Endothelial cell of umbilical vein (primary cell): Measurements from ENCODE around the gene TGM1. TPM values are rescaled to one million over a fixed set of nuclear protein-coding genes. Genes with fewer than 3 reads are reported as not detected.

Experiments
- BruUV-seq: library from RNA; stranded (reverse); fragments of 400-500 nt; replicated peaks from 2 replicates; lab custom pipeline; 2021; lab: Mats Ljungman, UMichigan
- CTCF ChIA-PET: fragments of 300-600, 350-600 bp; sonication (Branson Sonifier 250); formaldehyde crosslinking; loops from one replicate; lab custom pipeline; 2021; ENCODE audit warnings: antibody characterized with exemption, inconsistent platforms; lab: Charles Lee
- POLR2A ChIA-PET: fragments of 300-600, 350-600 bp; sonication (Branson Sonifier 250); formaldehyde crosslinking; loops from one replicate; lab custom pipeline; 2021; ENCODE audit warnings: antibody characterized with exemption, inconsistent platforms; lab: Charles Lee
- DNase-seq: peaks from one replicate; pipeline ENCODE4 v3.0.0-alpha.2; 2011; ENCODE audit warnings: low read depth, low spot score
- FAIRE-seq: peaks from 2 replicates; lab custom pipeline; 2011; peaks lifted over from hg19 to GRCh38; lab: Jason Lieb, UNC
- H2AFZ ChIP-seq: 2 replicates; pipeline ENCODE4 v1.6.0; 2012; ENCODE audit warnings: low read depth, low read length, control low read depth, inconsistent platforms
- H3K27ac ChIP-seq: 2 replicates; pipeline ENCODE4 v1.5.1; 2011; ENCODE audit warnings: low read depth, mild to moderate bottlenecking, control low read depth, low read length, moderate library complexity; ENCODE audit not compliant: insufficient read depth
- H3K27me3 ChIP-seq, 2 experiments: 2 replicates each; pipeline versions ENCODE4 v1.6.0 to v1.6.1; 2011; ENCODE audit warnings: low read length in 2 of 2, mixed read lengths in 1 of 2; ENCODE audit not compliant: control insufficient read depth in 2 of 2, insufficient read depth in 2 of 2
- H3K36me3 ChIP-seq, 2 experiments: 2 replicates in 1 of 2; 3 replicates in 1 of 2; pipeline ENCODE4 v1.5.1; 2011; ENCODE audit warnings: low read length in 2 of 2, mild to moderate bottlenecking in 1 of 2, moderate library complexity in 1 of 2; ENCODE audit not compliant: control insufficient read depth in 2 of 2, insufficient read depth in 2 of 2; ENCODE audit errors: extremely low read depth in 1 of 2
- H3K4me1 ChIP-seq: 3 replicates; pipeline ENCODE4 v1.5.1; 2011; ENCODE audit warnings: mild to moderate bottlenecking, low read length; ENCODE audit not compliant: control insufficient read depth, insufficient read depth; ENCODE audit errors: extremely low read depth
- H3K4me2 ChIP-seq: 2 replicates; pipeline ENCODE4 v1.6.1; 2011; ENCODE audit warnings: low read length, control low read depth, mixed read lengths; ENCODE audit not compliant: insufficient read depth
- H3K4me3 ChIP-seq, 3 experiments: fragments of 200-600 bp in 1 of 3; sonication (generic), shearing (Covaris generic) in 1 of 3; replicated peaks in 1 of 3; 2 replicates each; pipeline ENCODE4 v1.5.1; 2011 to 2016; ENCODE audit warnings: control low read depth in 3 of 3, low read length in 3 of 3, mild to moderate bottlenecking in 2 of 3, inconsistent platforms in 1 of 3, low read depth in 1 of 3, moderate library complexity in 1 of 3; ENCODE audit not compliant: insufficient read depth in 1 of 3
- H3K79me2 ChIP-seq: 2 replicates; pipeline ENCODE4 v1.6.0; 2012; ENCODE audit warnings: low read length, inconsistent platforms; ENCODE audit not compliant: control insufficient read depth, insufficient read depth
- H3K9ac ChIP-seq: replicated peaks from 2 replicates; pipeline ENCODE3; 2011; ENCODE audit warnings: low read length, control low read depth; ENCODE audit not compliant: insufficient read depth; ENCODE audit errors: extremely low read depth
- H3K9me1 ChIP-seq: replicated peaks from 3 replicates; pipeline ENCODE4 v1.6.0; 2011; ENCODE audit warnings: mild to moderate bottlenecking, low read length; ENCODE audit not compliant: control insufficient read depth, insufficient read depth; ENCODE audit errors: extremely low read depth
- H3K9me3 ChIP-seq: replicated peaks from 2 replicates; pipeline ENCODE4 v1.5.1; 2012; ENCODE audit warnings: low read length, inconsistent platforms; ENCODE audit not compliant: control insufficient read depth, insufficient read depth
- H4K20me1 ChIP-seq: replicated peaks from 2 replicates; pipeline ENCODE3; 2011; ENCODE audit warnings: mild to moderate bottlenecking, low read length; ENCODE audit not compliant: control insufficient read depth, insufficient read depth; ENCODE audit errors: extremely low read depth
- CTCF ChIP-seq, 2 donors: IDR thresholded peaks; 1 replicate in 1 of 2; 2 replicates in 1 of 2; pipeline ENCODE4 v1.5.1; 2011; ENCODE audit warnings: low read length in 2 of 2, mild to moderate bottlenecking in 2 of 2, moderate library complexity in 2 of 2, control low read depth in 1 of 2, inconsistent platforms in 1 of 2, low read depth in 1 of 2; ENCODE audit not compliant: insufficient read depth in 1 of 2; ENCODE audit errors: extremely low read depth in 1 of 2
- EZH2 ChIP-seq: IDR thresholded peaks from 2 replicates; pipeline ENCODE4 v1.6.1; 2012; ENCODE audit warnings: borderline replicate concordance, low read depth, mild to moderate bottlenecking, moderate library complexity, low read length, inconsistent platforms; ENCODE audit not compliant: severe bottlenecking
- FOS ChIP-seq: IDR thresholded peaks from 2 replicates; pipeline ENCODE4 v1.6.1; 2011; ENCODE audit warnings: mild to moderate bottlenecking, low read length, moderate library complexity, borderline replicate concordance; ENCODE audit not compliant: insufficient read depth
- GATA2 ChIP-seq: IDR thresholded peaks from 2 replicates; pipeline ENCODE4 v1.7.0; 2011; ENCODE audit warnings: low read depth, mild to moderate bottlenecking, moderate library complexity, mixed read lengths, low read length; ENCODE audit not compliant: insufficient read length, insufficient read depth
- JUN ChIP-seq: IDR thresholded peaks from 2 replicates; pipeline ENCODE4 v1.6.1; 2011; ENCODE audit warnings: borderline replicate concordance, low read depth; ENCODE audit not compliant: insufficient read length, insufficient read depth
- MAX ChIP-seq: IDR thresholded peaks from 2 replicates; pipeline ENCODE4 v1.6.1; 2011; ENCODE audit not compliant: insufficient read depth, insufficient read length
- MYC ChIP-seq: IDR thresholded peaks from one replicate; pipeline ENCODE4 v1.6.1; 2011; ENCODE audit warnings: mild to moderate bottlenecking, low read depth, low read length
- POLR2A ChIP-seq: IDR thresholded peaks from 2 replicates; pipeline ENCODE4 v1.6.1; 2012; ENCODE audit warnings: low read depth, mild to moderate bottlenecking, control low read depth, low read length
- POLR2AphosphoS5 ChIP-seq: IDR thresholded peaks from 2 replicates; pipeline ENCODE4 v1.6.1; 2012; ENCODE audit warnings: low read depth, mild to moderate bottlenecking, control low read depth, low read length, moderate library complexity; ENCODE audit not compliant: insufficient read depth
- dilution Hi-C: fragments of 300-500 bp; cut with MboI; formaldehyde crosslinking; loops from one replicate; pipeline ENCODE4 v1.15.0; 2019; ENCODE audit warnings: low sequenced_read_pairs; ENCODE audit not compliant: extremely low pct_ligation_motif_present
- intact Hi-C: fragments of 100-400 bp; cut with micrococcal nuclease; formaldehyde crosslinking; loops from one replicate; pipeline ENCODE4 v1.10.0; 2022
- polyA plus RNA-seq, 4 experiments: library from polyadenylated mRNA; depleted of rRNA in 3 of 4; stranded (reverse) in 3 of 4; unstranded in 1 of 4; fragments of >200 nt; gene quantifications; 2 replicates each; pipeline versions ENCODE4 v1.2.1 to v1.2.3, GENCODE V29; 2011 to 2012; ENCODE audit warnings: missing spikeins in 1 of 4
- total RNA-seq: library from RNA; stranded (reverse); gene quantifications from 2 replicates; pipeline ENCODE4 v1.2.3, GENCODE V29; 2021

The TGM1 gene
- total and polyA plus RNA-seq, 2 donors (not counting 3 experiments of a cell fraction or from before 2014, with no cell fraction given): 1.0 to 3.4 TPM

GRCh38 chr14:24270537-24271133 is 7.7 kb upstream of the TGM1 start:
- H3K9ac ChIP-seq: peak overlapping the region; percentile 98
- CTCF ChIA-PET: interaction anchor here (0.7 to 2.9 kb wide), 16 partner anchors 8 to 166 kb away, joined by 3 to 35 read pairs (median 5); partner anchors contain the start of genes CHMP4A, CIDEB, MDP1 and TINF2
- no peaks in the 10 kb centered on the region for H3K79me2 ChIP-seq
- no TSS peak for BruUV-seq
- H4K20me1 ChIP-seq: no peaks in the 10 kb centered on the region
- POLR2A ChIA-PET: interaction anchor here (1.3 to 1.9 kb wide), 2 partner anchors 9 to 28 kb away, joined by 3 to 17 read pairs; partner anchors contain the start of gene TINF2
- TF ChIP-seq POLR2A (no peak), MYC (no peak), JUN (no peak), GATA2 (no peak), FOS (no peak), CTCF (IDR thresholded peaks at IDR 0.05; ENCODE audit: extremely low read depth in 1 of 2, insufficient read depth in 1 of 2, low read depth in 1 of 2, low read length in 2 of 2) (no peak), POLR2AphosphoS5 (no peak), EZH2 (no peak), MAX (no peak)
- FAIRE-seq: no peak
- H3K27me3 ChIP-seq: no peaks in the 10 kb centered on the region
- DNase-seq: no peak
- H3K9me3 ChIP-seq: no peaks in the 10 kb centered on the region
- peak overlapping the region; percentile 76 for H3K4me2 ChIP-seq
- H3K36me3 ChIP-seq: peaks cover 2 to 21% of the 10 kb centered on the region in 2 experiments
- H2AFZ ChIP-seq: peak overlapping the region; percentile 80
- H3K4me1 ChIP-seq: peaks cover 9% of the 10 kb centered on the region
- no peaks in the 10 kb centered on the region for H3K9me1 ChIP-seq
- intact Hi-C loops (loop anchor here (1.0 kb wide), 5 partner anchors 27 to 54 kb away; partner anchors contain the start of genes DHRS1, MDP1 and NOP9), dilution Hi-C loops (no loop called here)
- peak overlapping the region; percentile 58 to 77 (median 65) for H3K4me3 ChIP-seq
- H3K27ac ChIP-seq: peak overlapping the region; percentile 92
